Measurements from ENCODE around the gene DCK.
"Not testable (repeated sequence)": the region's sequence is repeated elsewhere in the genome, so short reads cannot be mapped to it uniquely, and the experiment has no call there.

DCK gene

GRCh38 chr4:71011451-71011850 is 18.0 kb downstream of the DCK start:
- no peak overlapping the region for H3K4me3 ChIP-seq (ENCODE audit: low read depth, low read length)
- TF ChIP-seq CTCF (IDR thresholded peaks at IDR 0.05; ENCODE audit: low read depth, low read length) = no peak

- H3K4me3 ChIP-seq (ENCODE audit: low read depth, low read length) = not testable (repeated sequence)
Measured at GRCh38 chr4:71017391-71017790, 23.9 kb downstream of the DCK start.

GRCh38 chr4:71020611-71021010 is 27.2 kb downstream of the DCK start:
- no peak overlapping the region for H3K4me3 ChIP-seq (ENCODE audit: low read depth, low read length)
- TF ChIP-seq CTCF (IDR thresholded peaks at IDR 0.05; ENCODE audit: low read depth, low read length) = no peak

- no peak overlapping the region for H3K4me3 ChIP-seq (ENCODE audit: low read depth, low read length)
Measured at GRCh38 chr4:71025654-71026053, 32.2 kb downstream of the DCK start.

GRCh38 chr4:71026086-71026485 is 32.6 kb downstream of the DCK start:
- H3K4me3 ChIP-seq (ENCODE audit: low read depth, low read length) = no peak overlapping the region
- TF ChIP-seq CTCF (IDR thresholded peaks at IDR 0.05; ENCODE audit: low read depth, low read length) = no peak

More at GRCh38 chr4:71025654-71026053, 32.2 kb downstream of the DCK start:
- TF ChIP-seq CTCF (IDR thresholded peaks at IDR 0.05; ENCODE audit: low read depth, low read length) = no peak

- H3K4me3 ChIP-seq (ENCODE audit: low read depth, low read length) = no peak overlapping the region
- no peak for TF ChIP-seq CTCF (IDR thresholded peaks at IDR 0.05; ENCODE audit: low read depth, low read length)
Measured at GRCh38 chr4:71027611-71028010, 34.2 kb downstream of the DCK start.

- TF ChIP-seq CTCF (IDR thresholded peaks at IDR 0.05; ENCODE audit: low read depth, low read length) = no peak
- no peak overlapping the region for H3K4me3 ChIP-seq (ENCODE audit: low read depth, low read length)
Measured at GRCh38 chr4:71029504-71029903, 36.1 kb downstream of the DCK start.

- not testable (repeated sequence) for H3K4me3 ChIP-seq (ENCODE audit: low read depth, low read length)
Measured at GRCh38 chr4:71032106-71032505, 38.7 kb downstream of the DCK start.
